NB4 (cell line): ENCODE data around the gene SCGB1D4.
"Not testable (repeated sequence)": the region's sequence is repeated elsewhere in the genome, so short reads cannot be mapped to it uniquely, and the experiment has no call there.

Experiments used
- DNase-seq: peaks from one replicate; pipeline ENCODE4 v3.0.0; 2010; ENCODE audit warnings: low read depth
- H3K4me3 ChIP-seq: one replicate; pipeline ENCODE4 v1.5.1; 2011; ENCODE audit warnings: mild to moderate bottlenecking, low read depth, low read length, moderate library complexity
- MYC ChIP-seq: IDR thresholded peaks from 2 replicates; pipeline ENCODE4 v1.6.1; 2011; ENCODE audit warnings: low read depth, low read length
- POLR2A ChIP-seq: IDR thresholded peaks from 2 replicates; pipeline ENCODE4 v1.6.1; 2011; ENCODE audit warnings: mild to moderate bottlenecking; ENCODE audit not compliant: insufficient read length; ENCODE audit errors: extremely low read depth
- TF ChIP-seq, protein P1 (sequence below): IDR thresholded peaks from 2 replicates; pipeline ENCODE4 v1.6.1; 2011; ENCODE audit warnings: low read depth, low read length
- TF ChIP-seq, protein P2 (sequence below): IDR thresholded peaks from one replicate; pipeline ENCODE4 v1.5.1; 2012; ENCODE audit warnings: low read depth, low read length

Gene SCGB1D4

DNA sequence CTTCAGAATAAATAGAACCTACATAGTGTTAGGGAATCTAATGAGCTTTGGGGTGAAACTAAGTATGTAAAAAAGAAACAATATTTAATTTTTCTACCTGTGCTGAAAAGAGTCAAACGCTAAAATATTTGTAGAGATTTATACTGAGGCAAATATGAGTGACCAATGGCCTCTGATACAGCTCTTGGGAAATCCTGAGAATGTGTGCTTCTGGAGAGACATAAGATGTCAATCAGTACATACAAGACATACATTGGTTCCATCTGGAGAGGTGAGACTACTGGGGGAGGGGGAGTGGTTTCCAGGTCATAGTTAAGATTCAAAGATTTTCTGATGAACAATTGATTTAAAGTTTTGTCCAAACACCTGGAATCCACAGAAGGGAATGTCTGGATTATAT lies 39.3 kb upstream of the SCGB1D4 start:
- TF ChIP-seq, protein P1, sequence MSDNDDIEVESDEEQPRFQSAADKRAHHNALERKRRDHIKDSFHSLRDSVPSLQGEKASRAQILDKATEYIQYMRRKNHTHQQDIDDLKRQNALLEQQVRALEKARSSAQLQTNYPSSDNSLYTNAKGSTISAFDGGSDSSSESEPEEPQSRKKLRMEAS: no peak
- TF ChIP-seq, protein P2, sequence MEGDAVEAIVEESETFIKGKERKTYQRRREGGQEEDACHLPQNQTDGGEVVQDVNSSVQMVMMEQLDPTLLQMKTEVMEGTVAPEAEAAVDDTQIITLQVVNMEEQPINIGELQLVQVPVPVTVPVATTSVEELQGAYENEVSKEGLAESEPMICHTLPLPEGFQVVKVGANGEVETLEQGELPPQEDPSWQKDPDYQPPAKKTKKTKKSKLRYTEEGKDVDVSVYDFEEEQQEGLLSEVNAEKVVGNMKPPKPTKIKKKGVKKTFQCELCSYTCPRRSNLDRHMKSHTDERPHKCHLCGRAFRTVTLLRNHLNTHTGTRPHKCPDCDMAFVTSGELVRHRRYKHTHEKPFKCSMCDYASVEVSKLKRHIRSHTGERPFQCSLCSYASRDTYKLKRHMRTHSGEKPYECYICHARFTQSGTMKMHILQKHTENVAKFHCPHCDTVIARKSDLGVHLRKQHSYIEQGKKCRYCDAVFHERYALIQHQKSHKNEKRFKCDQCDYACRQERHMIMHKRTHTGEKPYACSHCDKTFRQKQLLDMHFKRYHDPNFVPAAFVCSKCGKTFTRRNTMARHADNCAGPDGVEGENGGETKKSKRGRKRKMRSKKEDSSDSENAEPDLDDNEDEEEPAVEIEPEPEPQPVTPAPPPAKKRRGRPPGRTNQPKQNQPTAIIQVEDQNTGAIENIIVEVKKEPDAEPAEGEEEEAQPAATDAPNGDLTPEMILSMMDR: no peak
- no peak for TF ChIP-seq MYC
- no peak for TF ChIP-seq POLR2A
- peak overlapping the region; percentile 56 for H3K4me3 ChIP-seq
- no peak for DNase-seq

DNA sequence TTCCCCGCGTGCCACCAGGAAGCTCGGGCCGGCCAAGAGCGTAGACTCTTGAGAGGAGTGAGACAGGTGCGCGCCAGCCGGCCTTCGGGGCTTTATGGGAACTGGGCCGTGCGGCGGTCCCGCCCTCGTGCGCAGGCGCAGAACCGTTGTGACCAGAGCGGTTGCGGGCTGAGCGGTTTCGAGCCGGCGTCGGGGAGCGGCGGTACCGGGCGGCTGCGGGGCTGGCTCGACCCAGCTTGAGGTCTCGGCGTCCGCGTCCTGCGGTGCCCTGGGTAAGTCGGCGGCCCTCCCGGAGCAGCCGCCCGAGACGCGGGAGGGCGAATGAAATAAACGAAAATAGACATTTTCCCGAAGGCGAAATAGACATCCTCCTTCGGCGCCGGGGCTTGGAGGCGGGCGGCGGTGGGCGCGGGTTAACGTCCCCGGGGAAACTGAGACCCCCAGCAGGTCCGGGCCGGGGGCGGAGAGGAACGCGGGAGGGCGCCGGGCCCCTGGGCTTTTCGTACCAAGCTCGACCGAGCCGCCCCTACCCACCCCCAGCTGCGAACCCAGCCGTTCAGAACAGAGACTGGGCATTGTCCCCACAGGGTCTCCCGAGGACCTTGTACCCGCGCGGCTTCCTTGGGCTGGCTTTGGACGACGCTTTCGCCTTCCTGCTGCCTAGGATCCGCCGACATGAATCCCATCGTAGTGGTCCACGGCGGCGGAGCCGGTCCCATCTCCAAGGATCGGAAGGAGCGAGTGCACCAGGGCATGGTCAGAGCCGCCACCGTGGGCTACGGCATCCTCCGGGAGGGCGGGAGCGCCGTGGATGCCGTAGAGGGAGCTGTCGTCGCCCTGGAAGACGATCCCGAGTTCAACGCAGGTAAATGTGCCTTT lies 38.7 kb upstream of the SCGB1D4 start, which contains the start of gene ASRGL1:
TSS of gene ASRGL1 (plus strand) at position 146 of the 879 bp plus-strand sequence. CDS start at position 676, 530 bp downstream.
- TF ChIP-seq, protein P2: no peak
- TF ChIP-seq MYC: no peak
- TF ChIP-seq, protein P1: no peak
- no peak for TF ChIP-seq POLR2A
- peak within 1 kb of the TSS; percentile 56 for H3K4me3 ChIP-seq
- DNase-seq: peak; percentile 75

DNA sequence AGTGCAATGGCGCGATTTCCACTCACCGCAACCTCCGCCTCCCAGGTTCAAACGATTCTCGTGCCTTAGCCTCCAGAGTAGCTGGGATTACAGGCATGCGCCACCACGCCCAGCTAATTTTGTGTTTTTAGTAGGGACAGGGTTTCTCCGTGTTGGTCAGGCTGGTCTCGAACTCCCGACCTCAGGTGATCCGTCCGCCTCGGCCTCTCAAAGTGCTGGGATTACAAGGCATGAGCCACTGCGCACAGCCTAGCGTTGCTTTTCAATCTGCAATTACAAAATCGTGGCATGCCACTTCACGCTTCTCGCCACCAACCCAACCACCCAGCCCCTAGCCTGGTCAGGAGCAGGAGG lies 38.1 kb upstream of the SCGB1D4 start:
- H3K4me3 ChIP-seq: peak overlapping the region; percentile 56

DNA sequence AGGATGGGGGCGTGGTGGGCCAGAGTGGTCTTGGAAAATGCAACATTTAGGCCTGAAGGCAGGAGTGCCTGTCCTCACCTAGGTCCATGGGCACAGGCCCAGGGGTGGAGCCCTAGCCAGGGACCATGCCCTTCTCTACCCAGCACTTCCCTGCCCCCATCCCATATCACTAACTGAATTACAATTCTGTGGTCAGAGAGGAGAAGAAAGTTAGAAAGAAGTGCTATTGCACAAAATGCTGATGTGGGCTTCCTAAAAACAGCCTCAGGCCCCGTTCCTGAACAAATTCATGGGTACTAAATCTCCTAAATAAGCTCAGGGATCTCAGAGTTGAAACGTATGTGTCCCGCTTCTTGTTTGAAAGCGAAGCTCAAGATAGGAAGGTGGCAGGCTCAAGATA lies 34.9 kb upstream of the SCGB1D4 start:
- TF ChIP-seq, protein P1: no peak
- no peak for TF ChIP-seq MYC
- TF ChIP-seq, protein P2: no peak
- no peak for TF ChIP-seq POLR2A
- DNase-seq: no peak
- H3K4me3 ChIP-seq: no peak overlapping the region

More for the DNA sequence above, 38.1 kb upstream of the SCGB1D4 start:
- not testable (repeated sequence) for DNase-seq

DNA sequence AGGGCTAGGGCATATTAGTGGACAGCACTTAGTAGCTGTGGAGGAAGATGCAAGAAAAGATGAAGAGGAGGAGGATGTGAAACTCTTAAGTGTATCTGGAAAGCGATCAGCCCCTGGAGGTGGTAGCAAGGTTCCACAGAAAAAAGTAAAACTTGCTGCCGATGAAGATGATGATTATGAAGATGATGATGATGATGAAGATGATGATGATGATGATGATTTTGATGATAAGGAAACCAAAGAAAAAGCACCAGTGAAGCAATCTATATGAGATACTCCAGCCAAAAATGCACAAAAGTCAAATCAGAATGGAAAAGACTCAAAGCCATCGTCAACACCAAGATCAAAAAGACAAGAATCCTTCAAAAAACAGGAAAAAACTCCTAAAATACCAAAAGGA lies 32.4 kb upstream of the SCGB1D4 start:
- H3K4me3 ChIP-seq, DNase-seq: not testable (repeated sequence)

DNA sequence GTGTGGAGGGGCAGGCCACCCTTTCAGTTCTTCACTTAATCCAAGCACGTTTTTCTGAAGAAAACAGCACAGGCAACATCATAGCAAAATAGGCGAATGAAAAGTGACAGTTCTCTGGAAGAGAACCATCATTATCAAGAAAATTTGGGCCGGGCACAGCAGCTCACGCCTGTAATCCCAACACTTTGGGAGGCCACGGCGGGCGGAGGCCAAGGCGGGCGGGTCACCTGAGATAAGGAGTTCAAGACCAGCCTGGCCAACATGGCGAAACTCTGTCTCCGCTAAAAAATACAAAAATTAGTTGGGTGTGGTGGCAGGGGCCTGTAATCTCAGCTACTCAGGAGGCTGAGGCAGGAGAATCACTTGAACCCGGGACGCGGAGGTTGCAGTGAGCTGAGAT lies 28.7 kb upstream of the SCGB1D4 start:
- H3K4me3 ChIP-seq, DNase-seq: not testable (repeated sequence)

DNA sequence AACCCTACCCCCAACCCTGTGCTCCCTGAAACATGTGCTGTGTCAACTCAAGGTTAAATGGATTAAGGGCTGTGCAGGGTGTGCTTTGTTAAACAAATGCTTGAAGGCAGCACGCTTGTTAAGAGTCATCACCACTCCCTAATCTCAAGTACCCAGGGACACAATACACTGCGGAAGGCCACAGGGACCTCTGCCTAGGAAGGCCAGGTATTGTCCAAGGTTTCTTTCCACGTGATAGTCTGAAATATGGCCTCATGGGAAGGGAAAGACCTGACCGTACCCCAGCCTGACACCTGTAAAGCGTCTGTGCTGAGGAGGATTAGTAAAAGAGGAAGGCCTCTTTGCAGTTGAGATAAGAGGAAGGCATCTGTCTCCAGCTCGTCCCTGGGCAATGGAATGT lies 27.8 kb upstream of the SCGB1D4 start:
- H3K4me3 ChIP-seq, DNase-seq: not testable (repeated sequence)

DNA sequence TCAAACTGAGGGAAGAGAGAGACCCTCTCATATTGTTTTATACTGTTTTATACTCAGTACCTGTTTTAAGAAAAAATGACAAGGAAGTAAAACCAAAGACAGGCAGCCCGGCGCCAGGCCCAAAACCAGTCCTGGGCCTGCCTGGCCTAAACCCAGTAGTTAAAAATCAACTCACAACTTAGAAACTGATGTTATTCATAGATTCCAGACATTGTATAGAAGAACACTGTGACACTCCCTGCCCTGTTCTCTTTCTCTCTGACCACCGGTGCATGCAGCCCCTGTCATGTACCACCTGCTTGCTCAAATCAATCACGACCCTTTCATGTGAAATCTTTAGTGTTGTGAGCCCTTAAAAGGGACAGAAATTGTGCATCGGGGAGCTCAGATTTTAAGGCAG lies 26.9 kb upstream of the SCGB1D4 start:
- DNase-seq, H3K4me3 ChIP-seq: not testable (repeated sequence)
